Measurements from ENCODE around the gene L3MBTL1. TPM values are rescaled to one million over a fixed set of nuclear protein-coding genes. Genes with fewer than 3 reads are reported as not detected.

The L3MBTL1 gene
- total and polyA plus RNA-seq, 2 of the 4 experiments (the other 2 are of a cell fraction), result 2.2 to 4.5 TPM

GRCh38 chr20:43520074-43520630 is 12.7 kb downstream of the L3MBTL1 start:
- TF ChIP-seq RAD21 (IDR thresholded peaks at IDR 0.05; ENCODE audit: low read length) (no peak), USF2 (IDR thresholded peaks at IDR 0.05; ENCODE audit: low read depth, low read length) (no peak), ELK1 (IDR thresholded peaks at IDR 0.05; ENCODE audit: borderline replicate concordance, low read depth, low read length) (no peak), MAZ (IDR thresholded peaks at IDR 0.05; ENCODE audit: borderline replicate concordance, low read depth, low read length) (no peak), RFX5 (IDR thresholded peaks at IDR 0.05; ENCODE audit: low read depth, low read length) (no peak), BHLHE40 (IDR thresholded peaks at IDR 0.05; ENCODE audit: low read depth, low read length) (no peak), SMC3 (IDR thresholded peaks at IDR 0.05; ENCODE audit: low read depth, low read length) (no peak), MAFK (IDR thresholded peaks at IDR 0.05; ENCODE audit: low read depth, low read length) (no peak)
- TF ChIP-seq, protein P1, sequence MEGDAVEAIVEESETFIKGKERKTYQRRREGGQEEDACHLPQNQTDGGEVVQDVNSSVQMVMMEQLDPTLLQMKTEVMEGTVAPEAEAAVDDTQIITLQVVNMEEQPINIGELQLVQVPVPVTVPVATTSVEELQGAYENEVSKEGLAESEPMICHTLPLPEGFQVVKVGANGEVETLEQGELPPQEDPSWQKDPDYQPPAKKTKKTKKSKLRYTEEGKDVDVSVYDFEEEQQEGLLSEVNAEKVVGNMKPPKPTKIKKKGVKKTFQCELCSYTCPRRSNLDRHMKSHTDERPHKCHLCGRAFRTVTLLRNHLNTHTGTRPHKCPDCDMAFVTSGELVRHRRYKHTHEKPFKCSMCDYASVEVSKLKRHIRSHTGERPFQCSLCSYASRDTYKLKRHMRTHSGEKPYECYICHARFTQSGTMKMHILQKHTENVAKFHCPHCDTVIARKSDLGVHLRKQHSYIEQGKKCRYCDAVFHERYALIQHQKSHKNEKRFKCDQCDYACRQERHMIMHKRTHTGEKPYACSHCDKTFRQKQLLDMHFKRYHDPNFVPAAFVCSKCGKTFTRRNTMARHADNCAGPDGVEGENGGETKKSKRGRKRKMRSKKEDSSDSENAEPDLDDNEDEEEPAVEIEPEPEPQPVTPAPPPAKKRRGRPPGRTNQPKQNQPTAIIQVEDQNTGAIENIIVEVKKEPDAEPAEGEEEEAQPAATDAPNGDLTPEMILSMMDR (conservative IDR thresholded peaks at IDR 0.05; ENCODE audit: low read depth, low read length), result no peak
- H2BK120ac ChIP-seq (ENCODE audit: low read depth, low read length), result no peak overlapping the region
- H4K91ac ChIP-seq (ENCODE audit: insufficient read depth, low read depth, low read length), result no peak overlapping the region
- in situ Hi-C loops (cut with MboI; ENCODE audit: low sequenced_read_pairs), result no loop called here
- H4K5ac ChIP-seq (ENCODE audit: low read depth, low read length), result no peak overlapping the region
- H3K4me3 ChIP-seq (ENCODE audit: insufficient read depth, low read depth, low read length), result no peak overlapping the region
- H4K20me1 ChIP-seq (ENCODE audit: insufficient read depth, low read length), result no peaks in the 10 kb centered on the region
- no peaks in the 10 kb centered on the region for H3K9me3 ChIP-seq (ENCODE audit: control insufficient read depth, insufficient read depth, low read length)
- no peak overlapping the region for H4K8ac ChIP-seq (ENCODE audit: low read depth in 2 of 2, low read length in 2 of 2)
- H2AK5ac ChIP-seq (ENCODE audit: low read depth, low read length), result no peak overlapping the region
- ChIA-PET POLR2A (ENCODE audit: unreplicated experiment) (no interaction called here), CTCF (no interaction called here)
- H3K36me3 ChIP-seq (ENCODE audit: control insufficient read depth, insufficient read depth, low read length), result no peaks in the 10 kb centered on the region
- H3K23ac ChIP-seq (ENCODE audit: low read depth, low read length), result no peak overlapping the region
- no peaks in the 10 kb centered on the region for H3K4me1 ChIP-seq (ENCODE audit: control insufficient read depth, insufficient read depth, low read length)
- no peak overlapping the region for H3K4ac ChIP-seq (ENCODE audit: low read depth, low read length)
- H3K14ac ChIP-seq (replicated peaks; ENCODE audit: low read depth, low read length), result no peak overlapping the region
- no peak overlapping the region for H2BK20ac ChIP-seq (ENCODE audit: low read depth, low read length)
- H3K79me1 ChIP-seq (ENCODE audit: low read depth in 1 of 2, low read length in 2 of 2), result peaks cover 0 to 4% of the 10 kb centered on the region in 2 experiments; a peak in 1 of 4 replicates
- H2AFZ ChIP-seq (replicated peaks; ENCODE audit: low read length, poor library complexity), result no peak overlapping the region
- WGBS, 2 experiments (ENCODE audit: extremely low coverage in 2 of 2, insufficient read length in 1 of 2), result no CpG with 5 or more reads among the region's 1 CpG
- no peak overlapping the region for H3K56ac ChIP-seq (ENCODE audit: extremely low read depth, insufficient read depth, low read length)
- H2BK15ac ChIP-seq (ENCODE audit: low read depth, low read length), result no peak overlapping the region
- no TSS peak for BruUV-seq (replicated peaks)
- H2AK9ac ChIP-seq (replicated peaks; ENCODE audit: low read depth, low read length, poor library complexity), result no peak overlapping the region
- no peak overlapping the region for H3K9ac ChIP-seq (ENCODE audit: low read depth, low read length)
- intact Hi-C loops (cut with micrococcal nuclease), result no loop called here
- H2BK5ac ChIP-seq (ENCODE audit: low read depth, low read length, poor library complexity, severe bottlenecking), result no peak overlapping the region
- H3K27ac ChIP-seq (ENCODE audit: insufficient read depth, low read length), result no peak overlapping the region
- no peaks in the 10 kb centered on the region for H3K27me3 ChIP-seq (ENCODE audit: control insufficient read depth, insufficient read depth, low read length)
- no peak overlapping the region for H3K4me2 ChIP-seq (ENCODE audit: low read depth, low read length)
- dilution Hi-C loops (cut with HindIII; ENCODE audit: low sequenced_read_pairs, unreplicated experiment), result no loop called here
- no peaks in the 10 kb centered on the region for H3K9me1 ChIP-seq (ENCODE audit: insufficient read depth, low read length)
- no peak overlapping the region for H3K18ac ChIP-seq (ENCODE audit: low read depth, low read length)
- DNase-seq (no peak), ATAC-seq (ENCODE audit: low read depth) (no peak)

Data from IMR-90 (cell line).